GM18861 (cell line): ENCODE data around the gene SLC28A1.
A peak's percentile ranks its signal among the peaks of the same experiment; 100 is the strongest.

Source experiments
- ATAC-seq: cut with Tn5 transposase; IDR thresholded peaks from one replicate; pipeline ENCODE4 v1.9.1; 2021; ENCODE audit not compliant: unreplicated experiment

The SLC28A1 gene

GRCh38 chr15:84960391-84961113 is 76.1 kb downstream of the SLC28A1 start:
- ATAC-seq: no peak

GRCh38 chr15:84961114-84961452 is 76.6 kb downstream of the SLC28A1 start:
- ATAC-seq: no peak

GRCh38 chr15:84961707-84962106 is 77.2 kb downstream of the SLC28A1 start:
- no peak for ATAC-seq

GRCh38 chr15:84962955-84963354 is 78.5 kb downstream of the SLC28A1 start:
- no peak for ATAC-seq

GRCh38 chr15:84967380-84967779 is 82.9 kb downstream of the SLC28A1 start:
- ATAC-seq: no peak

GRCh38 chr15:84968301-84968700 is 83.8 kb downstream of the SLC28A1 start:
- no peak for ATAC-seq

- ATAC-seq: no peak
Measured at GRCh38 chr15:84969257-84969656, 84.8 kb downstream of the SLC28A1 start.

- ATAC-seq: no peak
Measured at GRCh38 chr15:84970843-84971242, 86.4 kb downstream of the SLC28A1 start.

GRCh38 chr15:84973492-84974460 is 89.3 kb downstream of the SLC28A1 start:
- ATAC-seq: no peak

- ATAC-seq: no peak
Measured at GRCh38 chr15:84975871-84976351, 91.4 kb downstream of the SLC28A1 start.

- no peak for ATAC-seq
Measured at GRCh38 chr15:84976746-84977345, 92.4 kb downstream of the SLC28A1 start.

GRCh38 chr15:84979651-84980050 is 95.2 kb downstream of the SLC28A1 start:
- no peak for ATAC-seq

GRCh38 chr15:84980196-84981053 is 96.0 kb downstream of the SLC28A1 start:
- ATAC-seq: peak; percentile 33

- peak; percentile 57 for ATAC-seq
Measured at GRCh38 chr15:84981054-84981710, 96.7 kb downstream of the SLC28A1 start.

GRCh38 chr15:84981711-84982300 is 97.3 kb downstream of the SLC28A1 start, which contains the start of gene PDE8A:
PDE8A (plus strand) TSS chr15:84981856; CDS start chr15:84982163, 307 bp downstream.
- peak; percentile 15 for ATAC-seq

- no peak for ATAC-seq
Measured at GRCh38 chr15:84982301-84982920, 97.9 kb downstream of the SLC28A1 start.

GRCh38 chr15:84983294-84983693 is 98.8 kb downstream of the SLC28A1 start:
- no peak for ATAC-seq

GRCh38 chr15:84983711-84984110 is 99.2 kb downstream of the SLC28A1 start:
- no peak for ATAC-seq

GRCh38 chr15:84985158-84985557 is 100.7 kb downstream of the SLC28A1 start:
- no peak for ATAC-seq
